ENCODE results near the gene CRHBP. TPM values are rescaled to one million over a fixed set of nuclear protein-coding genes. Genes with fewer than 3 reads are reported as not detected.
"Not testable (repeated sequence)": the region's sequence is repeated elsewhere in the genome, so short reads cannot be mapped to it uniquely, and the experiment has no call there.

The CRHBP gene
- polyA plus RNA-seq, 3 donors = 2.2 TPM; not detected in 2

- TF ChIP-seq, protein P1, sequence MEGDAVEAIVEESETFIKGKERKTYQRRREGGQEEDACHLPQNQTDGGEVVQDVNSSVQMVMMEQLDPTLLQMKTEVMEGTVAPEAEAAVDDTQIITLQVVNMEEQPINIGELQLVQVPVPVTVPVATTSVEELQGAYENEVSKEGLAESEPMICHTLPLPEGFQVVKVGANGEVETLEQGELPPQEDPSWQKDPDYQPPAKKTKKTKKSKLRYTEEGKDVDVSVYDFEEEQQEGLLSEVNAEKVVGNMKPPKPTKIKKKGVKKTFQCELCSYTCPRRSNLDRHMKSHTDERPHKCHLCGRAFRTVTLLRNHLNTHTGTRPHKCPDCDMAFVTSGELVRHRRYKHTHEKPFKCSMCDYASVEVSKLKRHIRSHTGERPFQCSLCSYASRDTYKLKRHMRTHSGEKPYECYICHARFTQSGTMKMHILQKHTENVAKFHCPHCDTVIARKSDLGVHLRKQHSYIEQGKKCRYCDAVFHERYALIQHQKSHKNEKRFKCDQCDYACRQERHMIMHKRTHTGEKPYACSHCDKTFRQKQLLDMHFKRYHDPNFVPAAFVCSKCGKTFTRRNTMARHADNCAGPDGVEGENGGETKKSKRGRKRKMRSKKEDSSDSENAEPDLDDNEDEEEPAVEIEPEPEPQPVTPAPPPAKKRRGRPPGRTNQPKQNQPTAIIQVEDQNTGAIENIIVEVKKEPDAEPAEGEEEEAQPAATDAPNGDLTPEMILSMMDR (IDR thresholded peaks at IDR 0.05) = no peak
- intact Hi-C loops (cut with micrococcal nuclease) = no loop called here
- Mint-ChIP-seq H3K27me3 (ENCODE audit: low read depth in 3 of 3) (peaks cover 0 to 3% (median 3%) of the 10 kb centered on the region in 3 donors), H3K9me3 (peaks cover 0 to 3% (median 0%) of the 10 kb centered on the region in 7 donors), H3K4me1 (peaks cover 20% of the 10 kb centered on the region), H3K4me3 (no peak overlapping the region), H3K36me3 (no peaks in the 10 kb centered on the region), H3K27ac (no peak overlapping the region)
- H3K27me3 ChIP-seq (ENCODE audit: control insufficient read depth in 2 of 2, insufficient read depth in 2 of 2, low read length in 2 of 2) = no peaks in the 10 kb centered on the region
- no peak overlapping the region for H3K27ac ChIP-seq (ENCODE audit: low read depth in 1 of 2, low read length in 2 of 2)
- no peak for DNase-seq
- no peak overlapping the region for H3K9ac ChIP-seq (ENCODE audit: insufficient read depth, low read length, poor library complexity, severe bottlenecking)
- H3K4me2 ChIP-seq (replicated peaks; ENCODE audit: extremely low read depth, low read length, poor library complexity, severe bottlenecking) = no peak overlapping the region
- no peak overlapping the region for H2AFZ ChIP-seq (ENCODE audit: insufficient read depth, low read depth, low read length, poor library complexity, severe bottlenecking)
- H4K20me1 ChIP-seq (ENCODE audit: insufficient read depth, low read length) = no peaks in the 10 kb centered on the region
- H3K4me3 ChIP-seq (replicated peaks in 1 of 3; ENCODE audit: low read depth in 2 of 3, low read length in 3 of 3) = no peak overlapping the region
- no peaks in the 10 kb centered on the region for H3K9me3 ChIP-seq (replicated peaks in 1 of 2; ENCODE audit: control insufficient read depth in 1 of 2, insufficient read depth in 1 of 2, low read length in 2 of 2)
- H3K79me2 ChIP-seq (ENCODE audit: insufficient read depth, low read length) = no peaks in the 10 kb centered on the region
- WGBS (ENCODE audit: insufficient coverage) = 100% methylated on average over 1 of the region's 3 CpGs
- H3K36me3 ChIP-seq (replicated peaks in 1 of 2; ENCODE audit: control insufficient read depth in 1 of 2, insufficient read depth in 2 of 2, low read length in 2 of 2) = no peaks in the 10 kb centered on the region
- H3K4me1 ChIP-seq (ENCODE audit: control insufficient read depth in 1 of 2, insufficient read depth in 2 of 2, low read length in 2 of 2) = peaks cover 3 to 4% of the 10 kb centered on the region in 2 donors
These were observed 9.8 kb upstream of the CRHBP start for GRCh38 chr5:76943006-76943405.

DNA sequence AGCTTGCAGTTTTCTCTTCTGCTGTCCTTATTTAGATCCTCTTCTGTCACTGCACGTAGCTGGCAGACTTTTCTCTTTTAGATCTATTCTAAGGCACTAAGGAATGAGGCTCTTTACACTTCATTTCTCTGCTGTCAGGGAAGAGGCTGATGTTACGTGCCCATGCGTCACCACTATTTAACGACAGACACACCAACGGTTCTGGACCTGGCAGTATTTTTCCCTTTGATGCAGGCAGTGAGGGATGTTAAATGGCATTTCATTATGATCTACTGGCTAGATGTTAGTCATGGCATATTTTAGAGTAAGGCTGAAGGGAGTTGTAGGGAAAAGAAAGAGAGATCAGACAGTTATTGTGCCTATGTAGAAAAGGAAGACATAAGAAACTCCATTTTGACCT, 8.2 kb upstream of the CRHBP start:
- Mint-ChIP-seq H3K27me3 (ENCODE audit: low read depth in 3 of 3) (peaks cover 0 to 3% (median 0%) of the 10 kb centered on the region in 3 donors), H3K4me3 (no peak overlapping the region), H3K9me3 (peaks cover 0 to 4% (median 2%) of the 10 kb centered on the region in 7 donors), H3K4me1 (peaks cover 20% of the 10 kb centered on the region), H3K27ac (no peak overlapping the region), H3K36me3 (no peaks in the 10 kb centered on the region)
- no peaks in the 10 kb centered on the region for H4K20me1 ChIP-seq (ENCODE audit: insufficient read depth, low read length)
- H3K9ac ChIP-seq (ENCODE audit: insufficient read depth, low read length, poor library complexity, severe bottlenecking) = no peak overlapping the region
- H3K4me1 ChIP-seq (ENCODE audit: control insufficient read depth in 1 of 2, insufficient read depth in 2 of 2, low read length in 2 of 2) = peaks cover 3 to 4% of the 10 kb centered on the region in 2 donors
- no peak overlapping the region for H3K27ac ChIP-seq (ENCODE audit: low read depth in 1 of 2, low read length in 2 of 2)
- no peak for DNase-seq
- H2AFZ ChIP-seq (ENCODE audit: insufficient read depth, low read depth, low read length, poor library complexity, severe bottlenecking) = no peak overlapping the region
- no peaks in the 10 kb centered on the region for H3K36me3 ChIP-seq (replicated peaks in 1 of 2; ENCODE audit: control insufficient read depth in 1 of 2, insufficient read depth in 2 of 2, low read length in 2 of 2)
- WGBS (ENCODE audit: insufficient coverage) = 57% methylated on average over 1 of the region's 5 CpGs
- H3K9me3 ChIP-seq (replicated peaks in 1 of 2; ENCODE audit: control insufficient read depth in 1 of 2, insufficient read depth in 1 of 2, low read length in 2 of 2) = no peaks in the 10 kb centered on the region
- no peaks in the 10 kb centered on the region for H3K79me2 ChIP-seq (ENCODE audit: insufficient read depth, low read length)
- TF ChIP-seq, protein P1 (IDR thresholded peaks at IDR 0.05) = no peak
- no peak overlapping the region for H3K4me3 ChIP-seq (replicated peaks in 1 of 3; ENCODE audit: low read depth in 2 of 3, low read length in 3 of 3)
- no peak overlapping the region for H3K4me2 ChIP-seq (replicated peaks; ENCODE audit: extremely low read depth, low read length, poor library complexity, severe bottlenecking)
- H3K27me3 ChIP-seq (ENCODE audit: control insufficient read depth in 2 of 2, insufficient read depth in 2 of 2, low read length in 2 of 2) = no peaks in the 10 kb centered on the region
- intact Hi-C loops (cut with micrococcal nuclease) = no loop called here

DNA sequence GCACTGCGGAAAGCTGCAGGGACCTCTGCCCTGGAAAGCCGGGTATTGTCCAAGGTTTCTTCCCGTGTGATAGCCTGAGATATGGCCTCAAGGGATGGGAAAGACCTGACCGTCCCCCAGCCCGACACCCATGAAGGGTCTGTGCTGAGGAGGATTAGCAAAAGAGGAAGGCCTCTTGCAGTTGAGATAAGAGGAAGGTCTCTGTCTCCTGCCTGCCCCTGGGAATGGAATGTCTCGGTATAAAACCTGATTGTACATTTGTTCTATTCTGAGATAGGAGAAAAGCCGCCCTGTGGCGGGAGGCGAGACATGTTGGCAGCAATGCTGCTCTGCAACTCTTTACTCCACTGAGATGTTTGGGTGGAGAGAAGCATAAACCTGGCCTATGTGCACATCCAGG, 7.6 kb upstream of the CRHBP start:
- H3K4me1 ChIP-seq (ENCODE audit: control insufficient read depth in 1 of 2, insufficient read depth in 2 of 2, low read length in 2 of 2); H3K4me3 Mint-ChIP-seq; H3K9me3 ChIP-seq (replicated peaks in 1 of 2; ENCODE audit: control insufficient read depth in 1 of 2, insufficient read depth in 1 of 2, low read length in 2 of 2); H3K4me3 ChIP-seq (replicated peaks in 1 of 3; ENCODE audit: low read depth in 2 of 3, low read length in 3 of 3); H3K9ac ChIP-seq (ENCODE audit: insufficient read depth, low read length, poor library complexity, severe bottlenecking); H3K9me3 Mint-ChIP-seq; H3K27ac ChIP-seq (ENCODE audit: low read depth in 1 of 2, low read length in 2 of 2); DNase-seq; H3K36me3 ChIP-seq (replicated peaks in 1 of 2; ENCODE audit: control insufficient read depth in 1 of 2, insufficient read depth in 2 of 2, low read length in 2 of 2); H3K79me2 ChIP-seq (ENCODE audit: insufficient read depth, low read length); H3K4me2 ChIP-seq (replicated peaks; ENCODE audit: extremely low read depth, low read length, poor library complexity, severe bottlenecking); H2AFZ ChIP-seq (ENCODE audit: insufficient read depth, low read depth, low read length, poor library complexity, severe bottlenecking); H3K27me3 Mint-ChIP-seq (ENCODE audit: low read depth in 3 of 3); H3K36me3 Mint-ChIP-seq; intact Hi-C loops (cut with micrococcal nuclease); H3K27me3 ChIP-seq (ENCODE audit: control insufficient read depth in 2 of 2, insufficient read depth in 2 of 2, low read length in 2 of 2); H4K20me1 ChIP-seq (ENCODE audit: insufficient read depth, low read length): not testable (repeated sequence)
- Mint-ChIP-seq H3K4me1 (peaks cover 20% of the 10 kb centered on the region), H3K27ac (peak overlapping the region in 1 of 7 donors; percentile 2)
- 17% methylated on average over 6 of the region's 9 CpGs for WGBS (ENCODE audit: insufficient coverage)
